A673 (cell line): Measurements from ENCODE around the gene ALLC. TPM values are rescaled to one million over a fixed set of nuclear protein-coding genes. Genes with fewer than 3 reads are reported as not detected.
"Not testable (repeated sequence)": the region's sequence is repeated elsewhere in the genome, so short reads cannot be mapped to it uniquely, and the experiment has no call there.

Source experiments
- BruUV-seq: library from RNA; stranded (reverse); fragments of 400-500 nt; replicated peaks from 2 replicates; lab custom pipeline; 2021; lab: Mats Ljungman, UMichigan
- CTCF ChIA-PET: fragments of 300-600 bp; sonication (Branson Sonifier 250); formaldehyde crosslinking; loops from one replicate; lab custom pipeline; 2022; ENCODE audit warnings: antibody characterized with exemption; lab: Charles Lee
- POLR2A ChIA-PET: fragments of 300-600 bp; sonication (Branson Sonifier 250); formaldehyde crosslinking; loops from one replicate; lab custom pipeline; 2022; ENCODE audit warnings: antibody characterized with exemption; ENCODE audit not compliant: low non-redundant PET; lab: Charles Lee
- DNase-seq: peaks from one replicate; pipeline ENCODE4 v3.0.0-alpha.2; 2015; ENCODE audit warnings: low spot score
- H3K27ac ChIP-seq: fragments of 200-600 bp; sonication (generic); 2 replicates; pipeline ENCODE4 v1.5.1; 2016; ENCODE audit warnings: mixed run types, low read depth, mild to moderate bottlenecking, mixed read lengths, antibody characterized with exemption, low read length; ENCODE audit not compliant: poor library complexity, severe bottlenecking
- H3K27me3 ChIP-seq: fragments of 200-600 bp; sonication (generic); replicated peaks from 2 replicates; pipeline ENCODE4 v1.6.1; 2017; ENCODE audit warnings: mixed run types, low read depth, mild to moderate bottlenecking, mixed read lengths, antibody characterized with exemption, low read length; ENCODE audit not compliant: insufficient read depth, poor library complexity
- H3K36me3 ChIP-seq: fragments of 200-600 bp; sonication (generic); 2 replicates; pipeline ENCODE4 v1.6.1; 2016; ENCODE audit warnings: mixed run types, mild to moderate bottlenecking, mixed read lengths, antibody characterized with exemption, low read length; ENCODE audit not compliant: insufficient read depth, poor library complexity, severe bottlenecking
- H3K4me1 ChIP-seq: fragments of 200-600 bp; sonication (generic); 2 replicates; pipeline ENCODE4 v1.6.1; 2017; ENCODE audit warnings: mixed run types, mild to moderate bottlenecking, mixed read lengths, antibody characterized with exemption, low read length; ENCODE audit not compliant: insufficient read depth, poor library complexity, severe bottlenecking
- H3K4me3 ChIP-seq: fragments of 200-600 bp; sonication (generic); 2 replicates; pipeline ENCODE4 v1.5.1; 2016; ENCODE audit warnings: low read depth, mixed run types, mild to moderate bottlenecking, mixed read lengths, low read length; ENCODE audit not compliant: poor library complexity, severe bottlenecking
- H3K9me3 ChIP-seq: fragments of 200-600 bp; sonication (generic); 2 replicates; pipeline ENCODE4 v1.6.1; 2016; ENCODE audit warnings: mixed run types, low read depth, mild to moderate bottlenecking, mixed read lengths, antibody characterized with exemption, low read length; ENCODE audit not compliant: poor library complexity, severe bottlenecking
- CTCF ChIP-seq: fragments of 300-800, 200-600 bp; sonication (generic); conservative IDR thresholded peaks from 2 replicates; pipeline ENCODE4 v1.5.1; 2017; ENCODE audit warnings: low read depth, mild to moderate bottlenecking, antibody characterized with exemption, low read length, moderate library complexity, mixed read lengths
- EZH2 ChIP-seq: fragments of 200-600 bp; sonication (generic); IDR thresholded peaks from 2 replicates; pipeline ENCODE4 v1.6.1; 2017; ENCODE audit warnings: borderline replicate concordance, low read depth, mild to moderate bottlenecking, mixed read lengths, antibody characterized with exemption, low read length; ENCODE audit not compliant: poor library complexity, severe bottlenecking
- intact Hi-C: fragments of 100-400 bp; cut with micrococcal nuclease; formaldehyde crosslinking; loops from one replicate; pipeline ENCODE4 v1.10.0; 2022; ENCODE audit not compliant: unreplicated experiment
- total RNA-seq: library from RNA; stranded (reverse); gene quantifications from 2 replicates; pipeline ENCODE4 v1.2.3, GENCODE V29; 2021

ALLC gene
- total RNA-seq, 1 experiment from 2014 or later, result not detected

- no TSS peak for BruUV-seq
- ChIA-PET CTCF (no interaction called here), POLR2A (no interaction called here)
- peak overlapping the region; percentile 38 for H3K27ac ChIP-seq
- DNase-seq, result no peak
- TF ChIP-seq CTCF, result no peak
- TF ChIP-seq EZH2, result no peak
- no peaks in the 10 kb centered on the region for H3K9me3 ChIP-seq
- H3K4me3 ChIP-seq, result no peak overlapping the region
- intact Hi-C loops, result no loop called here
- H3K36me3 ChIP-seq, result no peaks in the 10 kb centered on the region
- no peaks in the 10 kb centered on the region for H3K27me3 ChIP-seq
- H3K4me1 ChIP-seq, result peaks cover 16% of the 10 kb centered on the region
Measured at GRCh38 chr2:3659447-3660432, 1.7 kb downstream of the ALLC start.

GRCh38 chr2:3660640-3661039 lies 2.6 kb downstream of the ALLC start:
- H3K9me3 ChIP-seq, POLR2A ChIA-PET, H3K36me3 ChIP-seq, BruUV-seq, H3K27ac ChIP-seq, CTCF ChIA-PET, H3K27me3 ChIP-seq, intact Hi-C loops, H3K4me3 ChIP-seq, DNase-seq: not testable (repeated sequence)
- H3K4me1 ChIP-seq, result peaks cover 16% of the 10 kb centered on the region

GRCh38 chr2:3661149-3661660 lies 3.2 kb downstream of the ALLC start:
- Histone ChIP-seq H3K4me1 (peaks cover 16% of the 10 kb centered on the region), H3K27ac (no peak overlapping the region), H3K4me3 (no peak overlapping the region), H3K27me3 (no peaks in the 10 kb centered on the region), H3K9me3 (no peaks in the 10 kb centered on the region), H3K36me3 (no peaks in the 10 kb centered on the region)
- BruUV-seq, result no TSS peak
- POLR2A ChIA-PET, result no interaction called here
- no peak for TF ChIP-seq CTCF
- TF ChIP-seq EZH2, result no peak
- intact Hi-C loops, result no loop called here
- no peak for DNase-seq
- CTCF ChIA-PET, result no interaction called here
